HepG2 (cell line): ENCODE measurements around the gene TFDP1.

Source experiments
- ADNP ChIP-seq: sonication (generic); formaldehyde crosslinking; IDR thresholded peaks from 2 replicates; pipeline ENCODE4 v1.4.0; 2020; ENCODE audit warnings: missing genetic modification reagents
- GTF2F1 ChIP-seq: fragments of 150-350 bp; IDR thresholded peaks from 2 replicates; pipeline ENCODE4 v1.6.1; 2014; ENCODE audit warnings: low read length
- MYC ChIP-seq: sonication (generic); formaldehyde crosslinking; IDR thresholded peaks from 2 replicates; pipeline ENCODE4 v1.9.0; 2021; ENCODE audit warnings: missing genetic modification reagents, borderline replicate concordance
- NFE2L1 ChIP-seq: sonication (generic); formaldehyde crosslinking; IDR thresholded peaks from 2 replicates; pipeline ENCODE4 v1.4.0; 2020; ENCODE audit warnings: missing genetic modification reagents, mild to moderate bottlenecking, borderline replicate concordance
- ZNF607 ChIP-seq: sonication (generic); formaldehyde crosslinking; IDR thresholded peaks from 2 replicates; pipeline ENCODE4 v1.5.1; 2020; ENCODE audit warnings: missing genetic modification reagents, mild to moderate bottlenecking, borderline replicate concordance
- ZNF639 ChIP-seq: conservative IDR thresholded peaks from 2 replicates; pipeline ENCODE4 v1.6.1; 2018; ENCODE audit warnings: missing genetic modification reagents
- TF ChIP-seq, protein P1 (sequence below): sonication (generic); formaldehyde crosslinking; IDR thresholded peaks from 2 replicates; pipeline ENCODE4 v1.5.0; 2020; ENCODE audit warnings: mild to moderate bottlenecking, missing genetic modification reagents, moderate library complexity
- TF ChIP-seq, protein P2 (sequence below): sonication (generic); formaldehyde crosslinking; IDR thresholded peaks from 2 replicates; pipeline ENCODE4 v1.8.0; 2022; ENCODE audit warnings: mild to moderate bottlenecking, missing genetic modification reagents, moderate library complexity

- TF ChIP-seq GTF2F1, result no peak
- TF ChIP-seq, protein P1, sequence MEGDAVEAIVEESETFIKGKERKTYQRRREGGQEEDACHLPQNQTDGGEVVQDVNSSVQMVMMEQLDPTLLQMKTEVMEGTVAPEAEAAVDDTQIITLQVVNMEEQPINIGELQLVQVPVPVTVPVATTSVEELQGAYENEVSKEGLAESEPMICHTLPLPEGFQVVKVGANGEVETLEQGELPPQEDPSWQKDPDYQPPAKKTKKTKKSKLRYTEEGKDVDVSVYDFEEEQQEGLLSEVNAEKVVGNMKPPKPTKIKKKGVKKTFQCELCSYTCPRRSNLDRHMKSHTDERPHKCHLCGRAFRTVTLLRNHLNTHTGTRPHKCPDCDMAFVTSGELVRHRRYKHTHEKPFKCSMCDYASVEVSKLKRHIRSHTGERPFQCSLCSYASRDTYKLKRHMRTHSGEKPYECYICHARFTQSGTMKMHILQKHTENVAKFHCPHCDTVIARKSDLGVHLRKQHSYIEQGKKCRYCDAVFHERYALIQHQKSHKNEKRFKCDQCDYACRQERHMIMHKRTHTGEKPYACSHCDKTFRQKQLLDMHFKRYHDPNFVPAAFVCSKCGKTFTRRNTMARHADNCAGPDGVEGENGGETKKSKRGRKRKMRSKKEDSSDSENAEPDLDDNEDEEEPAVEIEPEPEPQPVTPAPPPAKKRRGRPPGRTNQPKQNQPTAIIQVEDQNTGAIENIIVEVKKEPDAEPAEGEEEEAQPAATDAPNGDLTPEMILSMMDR, result no peak
- no peak for TF ChIP-seq MYC
- TF ChIP-seq ZNF607 (CRISPR knock-in tag), result no peak
- TF ChIP-seq NFE2L1 (CRISPR knock-in tag), result no peak
- no peak for TF ChIP-seq ZNF639 (CRISPR knock-in tag)
- TF ChIP-seq, protein P2, sequence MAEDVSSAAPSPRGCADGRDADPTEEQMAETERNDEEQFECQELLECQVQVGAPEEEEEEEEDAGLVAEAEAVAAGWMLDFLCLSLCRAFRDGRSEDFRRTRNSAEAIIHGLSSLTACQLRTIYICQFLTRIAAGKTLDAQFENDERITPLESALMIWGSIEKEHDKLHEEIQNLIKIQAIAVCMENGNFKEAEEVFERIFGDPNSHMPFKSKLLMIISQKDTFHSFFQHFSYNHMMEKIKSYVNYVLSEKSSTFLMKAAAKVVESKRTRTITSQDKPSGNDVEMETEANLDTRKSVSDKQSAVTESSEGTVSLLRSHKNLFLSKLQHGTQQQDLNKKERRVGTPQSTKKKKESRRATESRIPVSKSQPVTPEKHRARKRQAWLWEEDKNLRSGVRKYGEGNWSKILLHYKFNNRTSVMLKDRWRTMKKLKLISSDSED (CRISPR knock-in tag), result no peak
- no peak for TF ChIP-seq ADNP
These were observed 8.0 kb upstream of the TFDP1 start for GRCh38 chr13:113576597-113576996.
